H1 (cell line): ENCODE measurements around the gene PDCD6IP. TPM values are rescaled to one million over a fixed set of nuclear protein-coding genes. Genes with fewer than 3 reads are reported as not detected.

Experiments used
- CTCF ChIA-PET: fragments of 300-600 bp; sonication (Branson Sonifier 250); formaldehyde crosslinking; loops from one replicate; lab custom pipeline; 2021; ENCODE audit not compliant: partially characterized antibody; lab: Charles Lee
- POLR2A ChIA-PET: fragments of 300-600 bp; sonication (Branson Sonifier 250); formaldehyde crosslinking; loops from one replicate; lab custom pipeline; 2021; ENCODE audit warnings: inconsistent platforms; ENCODE audit not compliant: partially characterized antibody; lab: Charles Lee
- DNase-seq, 2 experiments: peaks; one replicate each; pipeline versions ENCODE4 v3.0.0 to v3.0.0-alpha.2; 2010 to 2022; ENCODE audit warnings: low spot score in 2 of 2, low read depth in 1 of 2, mixed read lengths in 1 of 2
- FAIRE-seq: peaks from 2 replicates; lab custom pipeline; 2011; peaks lifted over from hg19 to GRCh38; lab: Jason Lieb, UNC
- H2AFZ ChIP-seq: 2 replicates; pipeline ENCODE4 v1.8.1; 2012; ENCODE audit warnings: low read length, inconsistent platforms
- H2AK5ac ChIP-seq: 2 replicates; pipeline ENCODE4 v1.6.1; 2013; ENCODE audit warnings: low read depth, low read length
- H2BK120ac ChIP-seq: replicated peaks from 2 replicates; pipeline ENCODE3; 2013; ENCODE audit warnings: low read depth, low read length, inconsistent platforms
- H2BK12ac ChIP-seq: 2 replicates; pipeline ENCODE4 v1.6.1; 2013; ENCODE audit warnings: low read depth, low read length
- H2BK15ac ChIP-seq: 2 replicates; pipeline ENCODE4 v1.6.1; 2013; ENCODE audit warnings: low read length
- H2BK20ac ChIP-seq: 2 replicates; pipeline ENCODE4 v1.6.1; 2013; ENCODE audit warnings: low read length
- H2BK5ac ChIP-seq: 2 replicates; pipeline ENCODE4 v1.6.1; 2013; ENCODE audit warnings: low read depth, low read length
- H3K14ac ChIP-seq: 2 replicates; pipeline ENCODE4 v1.6.1; 2013; ENCODE audit warnings: inconsistent platforms; ENCODE audit not compliant: insufficient read length
- H3K18ac ChIP-seq: 2 replicates; pipeline ENCODE4 v1.6.1; 2013; ENCODE audit warnings: low read length; ENCODE audit errors: extremely low read depth
- H3K23ac ChIP-seq: 2 replicates; pipeline ENCODE4 v1.6.1; 2013; ENCODE audit warnings: inconsistent platforms; ENCODE audit not compliant: insufficient read length
- H3K23me2 ChIP-seq: 2 replicates; pipeline ENCODE4 v1.6.1; 2013; ENCODE audit warnings: low read depth, low read length
- H3K27ac ChIP-seq: 2 replicates; pipeline ENCODE4 v1.6.1; 2011; ENCODE audit warnings: low read depth, low read length, inconsistent platforms
- H3K27me3 ChIP-seq, 4 experiments: replicated peaks in 1 of 4; 1 replicate in 1 of 4; 2 replicates in 3 of 4; pipeline versions ENCODE4 v1.6.1 to v1.8.1; 2011 to 2013; ENCODE audit warnings: low read length in 3 of 4, mild to moderate bottlenecking in 3 of 4, inconsistent platforms in 2 of 4, mixed read lengths in 2 of 4, moderate library complexity in 1 of 4; ENCODE audit not compliant: control insufficient read depth in 3 of 4, insufficient read depth in 3 of 4; ENCODE audit errors: extremely low read depth in 1 of 4
- H3K36me3 ChIP-seq, 4 experiments: 2 replicates each; pipeline versions ENCODE4 v1.6.1 to v1.8.1; 2011 to 2013; ENCODE audit warnings: mild to moderate bottlenecking in 4 of 4, low read length in 3 of 4, moderate library complexity in 2 of 4, control low read depth in 1 of 4, inconsistent platforms in 1 of 4; ENCODE audit not compliant: insufficient read depth in 4 of 4, control insufficient read depth in 2 of 4
- H3K4ac ChIP-seq: replicated peaks from 2 replicates; pipeline ENCODE3; 2013; ENCODE audit warnings: low read length, low read depth, mixed read lengths, inconsistent platforms; ENCODE audit not compliant: insufficient read length
- H3K4me1 ChIP-seq, 4 experiments: replicated peaks in 1 of 4; 1 replicate in 1 of 4; 2 replicates in 3 of 4; pipeline versions ENCODE4 v1.6.1 to v1.8.1; 2011 to 2013; ENCODE audit warnings: low read length in 3 of 4, inconsistent platforms in 2 of 4, mixed read lengths in 1 of 4; ENCODE audit not compliant: insufficient read depth in 4 of 4, control insufficient read depth in 3 of 4
- H3K4me2 ChIP-seq, 2 experiments: 2 replicates each; pipeline versions ENCODE4 v1.6.1 to v1.8.1; 2011 to 2013; ENCODE audit warnings: low read depth in 2 of 2, low read length in 2 of 2, control low read depth in 1 of 2, inconsistent platforms in 1 of 2, mild to moderate bottlenecking in 1 of 2; ENCODE audit not compliant: insufficient read depth in 1 of 2
- H3K4me3 ChIP-seq, 4 experiments: fragments of 200-600, 300-600 bp in 1 of 4; sonication (generic), shearing (Covaris generic), sonication (Bioruptor Twin) in 1 of 4; 2 replicates each; pipeline versions ENCODE4 v1.5.1 to v1.8.1; 2011 to 2016; ENCODE audit warnings: low read length in 4 of 4, low read depth in 3 of 4, control low read depth in 2 of 4, inconsistent platforms in 2 of 4, mild to moderate bottlenecking in 2 of 4, mixed read lengths in 1 of 4, moderate library complexity in 1 of 4; ENCODE audit not compliant: insufficient read depth in 2 of 4; ENCODE audit errors: extremely low read depth in 1 of 4
- H3K56ac ChIP-seq: replicated peaks from 2 replicates; pipeline ENCODE3; 2013; ENCODE audit warnings: low read depth, mild to moderate bottlenecking, mixed read lengths, low read length, inconsistent platforms; ENCODE audit not compliant: insufficient read length
- H3K79me1 ChIP-seq: 2 replicates; pipeline ENCODE4 v1.6.1; 2013; ENCODE audit warnings: low read depth, low read length, control low read depth
- H3K79me2 ChIP-seq, 2 experiments: 2 replicates each; pipeline versions ENCODE4 v1.6.1 to v1.8.1; 2012 to 2013; ENCODE audit warnings: low read length in 2 of 2, mild to moderate bottlenecking in 2 of 2, inconsistent platforms in 1 of 2; ENCODE audit not compliant: insufficient read depth in 2 of 2, control insufficient read depth in 1 of 2
- H3K9ac ChIP-seq, 4 experiments: replicated peaks in 1 of 4; 1 replicate in 1 of 4; 2 replicates in 3 of 4; pipeline versions ENCODE4 v1.6.1 to v1.8.1; 2011 to 2013; ENCODE audit warnings: low read depth in 3 of 4, low read length in 3 of 4, control low read depth in 2 of 4, mild to moderate bottlenecking in 2 of 4, moderate library complexity in 2 of 4, inconsistent platforms in 1 of 4; ENCODE audit errors: extremely low read depth in 1 of 4
- H3K9me3 ChIP-seq, 2 experiments: 2 replicates each; pipeline versions ENCODE4 v1.6.1 to v1.8.1; 2012 to 2013; ENCODE audit warnings: mild to moderate bottlenecking in 2 of 2, moderate library complexity in 2 of 2, control low read depth in 1 of 2, inconsistent platforms in 1 of 2, low read depth in 1 of 2, low read length in 1 of 2, mixed read lengths in 1 of 2; ENCODE audit not compliant: insufficient read depth in 2 of 2
- H4K20me1 ChIP-seq, 2 experiments: replicated peaks in 1 of 2; 2 replicates each; pipeline versions ENCODE3 to v1.8.1; 2011 to 2013; ENCODE audit warnings: inconsistent platforms in 2 of 2, low read length in 2 of 2, mild to moderate bottlenecking in 1 of 2; ENCODE audit not compliant: insufficient read depth in 2 of 2, control insufficient read depth in 1 of 2
- H4K5ac ChIP-seq: 2 replicates; pipeline ENCODE4 v1.6.1; 2013; ENCODE audit warnings: low read length, low read depth, mixed read lengths, inconsistent platforms; ENCODE audit not compliant: insufficient read length
- H4K8ac ChIP-seq: 2 replicates; pipeline ENCODE4 v1.8.0; 2013; ENCODE audit warnings: mild to moderate bottlenecking, moderate library complexity, low read length, inconsistent platforms; ENCODE audit not compliant: insufficient read depth; ENCODE audit errors: extremely low read depth
- H4K91ac ChIP-seq: replicated peaks from 2 replicates; pipeline ENCODE3; 2013; ENCODE audit warnings: low read length, mixed read lengths, inconsistent platforms; ENCODE audit not compliant: insufficient read length
- ASH2L ChIP-seq: fragments of 200-600, 300-600 bp; sonication (generic); IDR thresholded peaks from one replicate; pipeline ENCODE4 v1.7.1; 2017; ENCODE audit warnings: low read length
- JUND ChIP-seq: IDR thresholded peaks from 2 replicates; pipeline ENCODE4 v1.6.1; 2011; ENCODE audit warnings: mild to moderate bottlenecking, improper control_type of control experiment, low read length
- WGBS, 2 experiments: shearing (Covaris generic) in 1 of 2; methylation state at CpG; one replicate each; pipeline versions ENCODE4 v1.1.6 to v1.1.7; 2013 to 2015; ENCODE audit warnings: low lambda C conversion rate in 2 of 2, mixed read lengths in 2 of 2, inconsistent platforms in 1 of 2, low coverage in 1 of 2, missing lambda C conversion rate in 1 of 2; ENCODE audit not compliant: insufficient replicate concordance in 2 of 2, insufficient coverage in 1 of 2, insufficient read length in 1 of 2; ENCODE audit errors: extremely low coverage in 1 of 2, missing lambda C conversion rate in 1 of 2; 5-methylcytosine and 5-hydroxymethylcytosine counted together
- polyA plus RNA-seq, 7 experiments: library from polyadenylated mRNA; depleted of rRNA in 3 of 7; stranded (reverse) in 5 of 7; unstranded in 2 of 7; fragments of >200 nt in 5 of 7; fragments of 200-250 nt in 2 of 7; gene quantifications; 1 replicate in 5 of 7; 2 replicates in 1 of 7; 4 replicates in 1 of 7; pipeline versions ENCODE4 v1.2.1 to v1.2.3, GENCODE V29; 2011 to 2013; ENCODE audit warnings: missing spikeins in 2 of 7, mixed read lengths in 2 of 7
- total RNA-seq: library from RNA; stranded (reverse); fragmentation: NEBNext Ultra II Directional; extraction: Animal tissue kit (Norgen Biotek cat#: 25700); gene quantifications from 2 replicates; pipeline ENCODE4 v1.2.1, GENCODE V29; 2021

PDCD6IP gene
- total and polyA plus RNA-seq, 2 of the 8 experiments (the other 6 are each of a cell fraction or from before 2014, with no cell fraction given), result 61.7 to 155 TPM

- Histone ChIP-seq H3K14ac (no peak overlapping the region), H4K20me1 (no peaks in the 10 kb centered on the region), H4K8ac (no peak overlapping the region), H3K4me2 (peak overlapping the region; percentile 12 to 19; a peak in 2 of 4 replicates), H3K9me3 (no peaks in the 10 kb centered on the region), H2BK15ac (peak overlapping the region; percentile 93), H3K27me3 (no peaks in the 10 kb centered on the region), H3K23me2 (no peaks in the 10 kb centered on the region), H3K18ac (no peak overlapping the region; the same call in 1 of the 2 replicates), H2BK120ac (no peak overlapping the region), H3K9ac (no peak overlapping the region; a peak in 1 of 7 replicates), H3K4me1 (peaks cover 1 to 12% (median 6%) of the 10 kb centered on the region in 4 experiments; a peak in 6 of 7 replicates), H2BK20ac (peak overlapping the region; percentile 66), H2AFZ (peak overlapping the region; percentile 23; the same call in 1 of the 2 replicates), H2AK5ac (no peak overlapping the region), H3K36me3 (no peaks in the 10 kb centered on the region), H3K23ac (no peak overlapping the region), H3K4ac (no peak overlapping the region), H3K56ac (no peak overlapping the region), H4K5ac (no peak overlapping the region), H3K79me2 (no peaks in the 10 kb centered on the region), H2BK5ac (no peak overlapping the region), H3K4me3 (0 out of 8 replicates have a peak overlapping the region, but pooled peaks of 1 of the 4 experiments have one; percentile 3), H2BK12ac (0 out of 2 replicates have a peak overlapping the region, but pooled peaks have one; percentile 14), H4K91ac (peak overlapping the region; percentile 12), H3K79me1 (no peaks in the 10 kb centered on the region), H3K27ac (no peak overlapping the region)
- 65% methylated on average over 7 of the region's 7 CpGs; no CpG with 5 or more reads in 1 of the 2 experiments for WGBS, 2 experiments
- no peak for TF ChIP-seq JUND
- peak; percentile 30 for TF ChIP-seq ASH2L
- no peak for FAIRE-seq
- CTCF ChIA-PET, result interaction anchor here (0.6 to 4.6 kb wide), 53 partner anchors 10 to 1436 kb away, joined by 3 to 47 read pairs (median 4); partner anchors contain the start of gene PDCD6IP
- POLR2A ChIA-PET, result interaction anchor here (1.0 to 2.0 kb wide), 4 partner anchors 8 to 150 kb away, joined by 4 to 6 read pairs (median 5); partner anchors contain the start of gene PDCD6IP
- no peak for DNase-seq
Measured at GRCh38 chr3:33786565-33787327, 11.7 kb upstream of the PDCD6IP start.
